GM13977 (cell line): Measurements from ENCODE around the gene LRRC8D.

Experiments used
- DNase-seq: peaks from one replicate; pipeline ENCODE4 v3.0.0; 2012; ENCODE audit warnings: low spot score
- CTCF ChIP-seq: IDR thresholded peaks from 2 replicates; pipeline ENCODE4 v1.5.1; 2012; ENCODE audit warnings: mild to moderate bottlenecking, control low read depth; ENCODE audit not compliant: insufficient read depth; ENCODE audit errors: extremely low read depth, missing control alignments
- in situ Hi-C: fragments of 300-500 bp; cut with MboI; formaldehyde crosslinking; loops from one replicate; pipeline ENCODE4 v1.12.0; 2022; ENCODE audit warnings: low sequenced_read_pairs, low pct_unique_long_range_greater_than_20kb, mixed read lengths, inconsistent platforms; ENCODE audit not compliant: unreplicated experiment

The LRRC8D gene

GRCh38 chr1:89800022-89800655 lies 20.7 kb upstream of the LRRC8D start:
- in situ Hi-C loops: loop anchor here (5.0 kb wide), 1 partner anchor 192 kb away; no protein-coding TSS in a partner anchor
- no peak for TF ChIP-seq CTCF

GRCh38 chr1:89800718-89801117 lies 20.1 kb upstream of the LRRC8D start:
- TF ChIP-seq CTCF: no peak
- in situ Hi-C loops: loop anchor here (5.0 kb wide), 1 partner anchor 192 kb away; no protein-coding TSS in a partner anchor
- DNase-seq: no peak

More at GRCh38 chr1:89800022-89800655, 20.7 kb upstream of the LRRC8D start:
- no peak for DNase-seq

GRCh38 chr1:89802051-89802450 lies 18.8 kb upstream of the LRRC8D start:
- TF ChIP-seq CTCF: no peak
- in situ Hi-C loops: loop anchor here (5.0 kb wide), 1 partner anchor 190 kb away; no protein-coding TSS in a partner anchor
- DNase-seq: no peak

- no peak for DNase-seq
- TF ChIP-seq CTCF: no peak
- in situ Hi-C loops: loop anchor here (5.0 kb wide), 1 partner anchor 189 kb away; no protein-coding TSS in a partner anchor
These were observed 18.0 kb upstream of the LRRC8D start for GRCh38 chr1:89802841-89803240.

GRCh38 chr1:89804642-89805237 lies 16.1 kb upstream of the LRRC8D start:
- in situ Hi-C loops: loop anchor here (5.0 kb wide), 1 partner anchor 188 kb away; no protein-coding TSS in a partner anchor
- TF ChIP-seq CTCF: peak; percentile 89
- DNase-seq: peak; percentile 75

GRCh38 chr1:89806616-89807015 lies 14.2 kb upstream of the LRRC8D start:
- no peak for DNase-seq
- TF ChIP-seq CTCF: no peak
- in situ Hi-C loops: no loop called here
